ENCODE data around the gene ALDH1A2.
"Not testable (repeated sequence)": the region's sequence is repeated elsewhere in the genome, so short reads cannot be mapped to it uniquely, and the experiment has no call there.

The ALDH1A2 gene

DNA sequence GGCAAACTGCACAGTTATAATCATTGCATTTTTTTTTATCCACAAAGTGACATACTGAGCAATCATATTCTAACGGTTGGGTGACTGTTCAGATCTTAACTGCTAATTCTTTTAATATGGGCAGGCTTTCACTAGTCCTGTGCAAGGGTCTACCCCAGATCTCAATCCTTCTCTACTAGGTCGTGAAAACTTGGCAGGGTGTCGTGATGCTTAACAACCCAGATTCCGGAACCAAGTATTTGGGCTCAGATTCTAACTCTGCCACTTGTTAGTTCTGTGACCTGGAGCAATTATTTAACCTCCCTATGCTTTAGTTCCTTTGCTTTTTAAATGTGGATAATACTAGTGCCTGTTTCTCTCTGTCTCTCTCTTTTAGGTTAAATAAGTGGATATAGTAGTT, 16.4 kb upstream of the ALDH1A2 start:
- DNase-seq (ENCODE audit: low spot score): no peak
- TF ChIP-seq, protein P1, sequence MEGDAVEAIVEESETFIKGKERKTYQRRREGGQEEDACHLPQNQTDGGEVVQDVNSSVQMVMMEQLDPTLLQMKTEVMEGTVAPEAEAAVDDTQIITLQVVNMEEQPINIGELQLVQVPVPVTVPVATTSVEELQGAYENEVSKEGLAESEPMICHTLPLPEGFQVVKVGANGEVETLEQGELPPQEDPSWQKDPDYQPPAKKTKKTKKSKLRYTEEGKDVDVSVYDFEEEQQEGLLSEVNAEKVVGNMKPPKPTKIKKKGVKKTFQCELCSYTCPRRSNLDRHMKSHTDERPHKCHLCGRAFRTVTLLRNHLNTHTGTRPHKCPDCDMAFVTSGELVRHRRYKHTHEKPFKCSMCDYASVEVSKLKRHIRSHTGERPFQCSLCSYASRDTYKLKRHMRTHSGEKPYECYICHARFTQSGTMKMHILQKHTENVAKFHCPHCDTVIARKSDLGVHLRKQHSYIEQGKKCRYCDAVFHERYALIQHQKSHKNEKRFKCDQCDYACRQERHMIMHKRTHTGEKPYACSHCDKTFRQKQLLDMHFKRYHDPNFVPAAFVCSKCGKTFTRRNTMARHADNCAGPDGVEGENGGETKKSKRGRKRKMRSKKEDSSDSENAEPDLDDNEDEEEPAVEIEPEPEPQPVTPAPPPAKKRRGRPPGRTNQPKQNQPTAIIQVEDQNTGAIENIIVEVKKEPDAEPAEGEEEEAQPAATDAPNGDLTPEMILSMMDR (IDR thresholded peaks at IDR 0.05; ENCODE audit: extremely low read depth, insufficient read depth, missing control alignments): no peak

DNA sequence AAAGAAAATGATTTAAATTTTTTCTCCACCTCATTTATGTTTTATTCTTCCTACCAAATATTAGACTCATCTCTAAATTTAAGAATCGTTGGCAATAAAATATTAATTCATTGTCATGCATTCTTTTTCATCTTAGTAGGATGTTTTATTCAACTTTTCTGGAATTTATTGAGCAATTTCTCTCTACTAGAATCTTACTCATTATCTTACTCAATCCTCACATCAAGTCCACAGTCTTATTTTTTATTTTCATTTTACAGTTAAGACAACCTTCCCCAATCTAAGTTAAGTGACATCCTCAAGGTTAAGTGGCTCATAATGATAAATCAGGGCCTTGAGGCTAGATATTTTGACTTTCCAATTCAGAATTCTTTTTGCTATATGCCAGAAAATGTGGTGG, 15.9 kb upstream of the ALDH1A2 start:
- TF ChIP-seq, protein P1 (IDR thresholded peaks at IDR 0.05; ENCODE audit: extremely low read depth, insufficient read depth, missing control alignments): no peak
- in situ Hi-C loops (cut with MboI; ENCODE audit: low pct_unique_long_range_greater_than_20kb, low sequenced_read_pairs, unreplicated experiment): no loop called here
- no peak for DNase-seq (ENCODE audit: low spot score)

More for the DNA sequence above, 16.4 kb upstream of the ALDH1A2 start:
- in situ Hi-C loops (cut with MboI; ENCODE audit: low pct_unique_long_range_greater_than_20kb, low sequenced_read_pairs, unreplicated experiment): no loop called here

DNA sequence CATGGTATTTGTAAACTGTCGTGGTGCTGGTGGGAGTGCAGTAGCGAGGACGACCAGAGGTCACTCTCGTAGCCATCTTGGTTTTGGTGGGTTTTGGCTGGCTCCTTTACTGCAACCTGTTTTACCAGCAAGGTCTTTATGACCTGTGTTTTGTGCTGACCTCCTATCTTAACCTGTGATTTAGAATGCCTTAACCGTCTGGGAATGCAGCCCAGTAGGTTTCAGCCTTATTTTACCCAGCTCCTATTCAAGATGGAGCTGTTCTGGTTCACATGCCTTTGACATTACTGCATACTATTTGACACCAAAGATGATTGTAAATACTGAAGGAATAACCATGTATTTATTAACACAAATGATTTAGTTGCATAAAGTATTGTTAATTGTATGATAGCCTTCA, 15.4 kb upstream of the ALDH1A2 start:
- in situ Hi-C loops (cut with MboI; ENCODE audit: low pct_unique_long_range_greater_than_20kb, low sequenced_read_pairs, unreplicated experiment); DNase-seq (ENCODE audit: low spot score): not testable (repeated sequence)

DNA sequence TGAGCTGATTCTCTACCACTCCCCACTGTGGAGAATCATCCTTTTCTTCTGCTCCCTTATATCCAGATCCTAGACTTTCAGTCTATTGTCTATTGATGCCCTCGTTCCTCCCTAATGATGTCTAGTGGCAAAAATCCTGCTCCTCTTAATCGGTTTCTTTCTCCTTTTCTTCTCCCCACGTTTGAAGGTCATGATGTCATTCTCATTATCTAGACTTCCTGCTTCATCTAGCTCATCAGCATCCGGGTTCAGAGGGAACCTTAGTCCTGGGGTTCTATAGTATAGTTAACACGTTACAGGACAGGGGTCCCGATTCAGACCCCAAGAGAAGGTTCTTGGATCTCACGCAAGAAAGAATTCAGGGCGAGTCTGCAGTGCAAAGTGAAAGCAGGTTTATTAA, 14.9 kb upstream of the ALDH1A2 start:
- TF ChIP-seq, protein P1 (IDR thresholded peaks at IDR 0.05; ENCODE audit: extremely low read depth, insufficient read depth, missing control alignments): no peak
- DNase-seq (ENCODE audit: low spot score): no peak
- in situ Hi-C loops (cut with MboI; ENCODE audit: low pct_unique_long_range_greater_than_20kb, low sequenced_read_pairs, unreplicated experiment): no loop called here

DNA sequence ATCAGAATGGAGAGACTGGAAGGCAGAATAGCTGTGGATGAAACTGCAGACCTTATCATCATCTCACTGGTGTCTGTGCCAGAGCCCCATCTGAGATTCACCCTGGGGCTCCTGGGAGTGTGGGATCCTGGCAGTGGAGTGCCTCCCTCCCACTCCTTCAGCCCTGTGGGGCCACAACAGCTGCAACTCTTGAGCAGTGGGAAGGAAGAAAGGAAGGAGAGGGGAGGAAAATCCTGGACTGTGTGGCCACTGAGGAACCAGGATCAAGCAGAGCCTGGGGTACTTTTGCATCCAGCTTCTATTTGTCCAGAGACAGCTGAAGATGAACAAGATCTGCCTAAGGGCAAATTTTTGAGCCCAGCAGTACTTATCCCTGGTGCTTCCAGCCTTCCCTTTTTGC, 13.1 kb upstream of the ALDH1A2 start:
- no peak for DNase-seq (ENCODE audit: low spot score)
- in situ Hi-C loops (cut with MboI; ENCODE audit: low pct_unique_long_range_greater_than_20kb, low sequenced_read_pairs, unreplicated experiment): no loop called here
- TF ChIP-seq, protein P1 (IDR thresholded peaks at IDR 0.05; ENCODE audit: extremely low read depth, insufficient read depth, missing control alignments): no peak

DNA sequence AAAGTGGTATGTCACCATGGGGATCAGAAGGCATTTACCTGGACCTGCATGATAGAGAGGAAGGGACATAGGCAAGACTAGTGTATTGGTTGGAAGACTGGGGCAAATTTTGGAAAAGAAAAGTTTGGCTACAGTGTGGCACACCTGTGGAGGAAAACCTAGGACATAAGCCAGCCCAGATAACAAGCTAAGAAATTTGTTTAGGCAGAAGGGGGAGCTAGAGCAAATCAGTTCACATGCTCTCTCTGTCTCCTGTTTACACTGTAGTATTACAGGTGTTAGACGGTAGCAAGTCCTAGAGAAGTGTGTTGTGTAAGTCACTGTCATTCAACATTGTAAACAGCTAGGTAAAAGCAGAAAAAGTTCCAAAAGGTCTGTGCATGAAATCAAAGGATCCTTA, 11.9 kb upstream of the ALDH1A2 start:
- in situ Hi-C loops (cut with MboI; ENCODE audit: low pct_unique_long_range_greater_than_20kb, low sequenced_read_pairs, unreplicated experiment): no loop called here
- TF ChIP-seq, protein P1 (IDR thresholded peaks at IDR 0.05; ENCODE audit: extremely low read depth, insufficient read depth, missing control alignments): peak; percentile 25
- no peak for DNase-seq (ENCODE audit: low spot score)

DNA sequence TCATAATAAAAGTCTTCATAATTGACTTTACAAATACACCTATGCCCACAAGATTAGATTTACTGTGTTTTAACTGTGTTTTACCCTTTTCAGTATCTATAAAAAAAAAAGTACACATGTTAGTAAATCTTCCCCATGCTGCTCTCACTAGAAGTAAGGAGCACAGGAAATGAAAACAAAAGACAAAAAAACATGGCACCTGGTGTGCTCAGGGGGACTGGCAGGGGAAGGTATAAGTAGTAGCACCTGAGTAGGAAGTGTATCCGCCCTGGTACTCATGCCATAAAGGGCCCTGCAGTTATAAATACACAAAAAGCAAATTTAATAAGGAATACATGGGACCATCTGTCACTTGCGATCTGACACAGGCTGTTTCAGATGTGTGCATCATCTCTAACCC, 8.9 kb upstream of the ALDH1A2 start:
- DNase-seq (ENCODE audit: low spot score): no peak
- in situ Hi-C loops (cut with MboI; ENCODE audit: low pct_unique_long_range_greater_than_20kb, low sequenced_read_pairs, unreplicated experiment): no loop called here
- TF ChIP-seq, protein P1 (IDR thresholded peaks at IDR 0.05; ENCODE audit: extremely low read depth, insufficient read depth, missing control alignments): no peak
